ENCODE measurements around the gene STX1A.

GRCh38 chr7:73669288-73669701 lies 50.2 kb downstream of the STX1A start:
- TF ChIP-seq POLR2A (IDR thresholded peaks at IDR 0.05) = no peak
- no peak for TF ChIP-seq CTCF (IDR thresholded peaks at IDR 0.05)
